HepG2 (cell line): ENCODE results near the gene PSMA7. TPM values are rescaled to one million over a fixed set of nuclear protein-coding genes. Genes with fewer than 3 reads are reported as not detected.

Experiments used
- EED ChIP-seq: sonication (generic); formaldehyde crosslinking; IDR thresholded peaks from 2 replicates; pipeline ENCODE4 v1.5.0; 2020; ENCODE audit warnings: mild to moderate bottlenecking, missing genetic modification reagents
- ETV6 ChIP-seq: sonication (generic); formaldehyde crosslinking; conservative IDR thresholded peaks from 2 replicates; pipeline ENCODE4 v1.4.0; 2020; ENCODE audit warnings: missing genetic modification reagents
- HBP1 ChIP-seq: IDR thresholded peaks from 2 replicates; pipeline ENCODE4 v1.6.1; 2016; ENCODE audit warnings: low read depth, control low read depth
- HNF4G ChIP-seq, 2 experiments: sonication (generic) in 1 of 2; formaldehyde crosslinking in 1 of 2; IDR thresholded peaks; 2 replicates each; pipeline versions ENCODE4 v1.4.0 to v1.6.1; 2011 to 2020; ENCODE audit warnings: borderline replicate concordance in 2 of 2, low read depth in 2 of 2, mild to moderate bottlenecking in 2 of 2, low read length in 1 of 2, missing genetic modification reagents in 1 of 2, moderate library complexity in 1 of 2
- MAFK ChIP-seq, 2 experiments: IDR thresholded peaks in 1 of 2; conservative IDR thresholded peaks in 1 of 2; 2 replicates each; pipeline ENCODE4 v1.6.1; 2011; ENCODE audit warnings: improper control_type of control experiment in 2 of 2, low read length in 2 of 2
- MAX ChIP-seq: IDR thresholded peaks from 2 replicates; pipeline ENCODE4 v1.6.1; 2012; ENCODE audit warnings: inconsistent platforms
- NFYC ChIP-seq: IDR thresholded peaks from 2 replicates; pipeline ENCODE4 v1.6.1; 2016; ENCODE audit warnings: missing genetic modification reagents, missing compliant biosample characterization
- POLR2A ChIP-seq, 2 experiments: IDR thresholded peaks; 2 replicates each; pipeline ENCODE4 v1.6.1; 2011; ENCODE audit warnings: low read depth in 2 of 2, low read length in 2 of 2, mild to moderate bottlenecking in 1 of 2, moderate library complexity in 1 of 2; ENCODE audit not compliant: insufficient read depth in 1 of 2
- RFX5 ChIP-seq: IDR thresholded peaks from 2 replicates; pipeline ENCODE4 v1.6.1; 2011; ENCODE audit warnings: low read depth, low read length, improper control_type of control experiment
- RFXAP ChIP-seq: sonication (generic); formaldehyde crosslinking; IDR thresholded peaks from 2 replicates; pipeline ENCODE4 v1.4.0; 2020; ENCODE audit warnings: missing genetic modification reagents, borderline replicate concordance
- RXRA ChIP-seq: sonication (generic); formaldehyde crosslinking; IDR thresholded peaks from 2 replicates; pipeline ENCODE4 v1.5.1; 2020; ENCODE audit warnings: missing genetic modification reagents
- SALL1 ChIP-seq: sonication (generic); formaldehyde crosslinking; IDR thresholded peaks from 2 replicates; pipeline ENCODE4 v1.8.0; 2022; ENCODE audit warnings: mild to moderate bottlenecking, missing genetic modification reagents
- SMYD3 ChIP-seq: sonication (generic); formaldehyde crosslinking; IDR thresholded peaks from 2 replicates; pipeline ENCODE4 v1.8.1; 2023; ENCODE audit warnings: mild to moderate bottlenecking, missing genetic modification reagents
- TEAD3 ChIP-seq: optimal IDR thresholded peaks from 2 replicates; pipeline ENCODE3; 2016; ENCODE audit warnings: borderline replicate concordance
- YY1 ChIP-seq: IDR thresholded peaks from 2 replicates; pipeline ENCODE4 v1.6.1; 2011; ENCODE audit warnings: low read length, low read depth, moderate library complexity, mild to moderate bottlenecking; ENCODE audit not compliant: insufficient read depth, insufficient replicate concordance
- ZMYM4 ChIP-seq: sonication (generic); formaldehyde crosslinking; IDR thresholded peaks from 2 replicates; pipeline ENCODE4 v1.8.1; 2023; ENCODE audit warnings: mild to moderate bottlenecking, missing genetic modification reagents
- ZNF713 ChIP-seq: sonication (generic); formaldehyde crosslinking; IDR thresholded peaks from 2 replicates; pipeline ENCODE4 v1.4.0; 2020; ENCODE audit warnings: mild to moderate bottlenecking, missing genetic modification reagents
- ZNF788 ChIP-seq: sonication (generic); formaldehyde crosslinking; IDR thresholded peaks from 2 replicates; pipeline ENCODE4 v1.5.0; 2020; ENCODE audit warnings: mild to moderate bottlenecking, missing genetic modification reagents, borderline replicate concordance
- ZSCAN31 ChIP-seq: sonication (generic); formaldehyde crosslinking; IDR thresholded peaks from 2 replicates; pipeline ENCODE4 v1.5.0; 2020; ENCODE audit warnings: low read depth, mild to moderate bottlenecking, missing genetic modification reagents
- polyA plus RNA-seq, 8 experiments: library from polyadenylated mRNA; depleted of rRNA in 3 of 8; stranded (reverse) in 7 of 8; unstranded in 1 of 8; fragments of >200 nt; fragmentation: Illumina TruSeq in 4 of 8; extraction: Trizol in 4 of 8; gene quantifications; 2 replicates each; pipeline versions ENCODE4 v1.2.1 to v1.2.3, GENCODE V29; 2011 to 2016; ENCODE audit warnings: low read depth in 4 of 8, missing spikeins in 1 of 8, mixed read lengths in 1 of 8; ENCODE audit not compliant: insufficient read depth in 1 of 8
- total RNA-seq, 5 experiments: library from RNA; depleted of rRNA; stranded (reverse); fragments of >200 nt; fragmentation: Illumina TruSeq; extraction: Trizol; gene quantifications; 2 replicates each; pipeline ENCODE4 v1.2.3, GENCODE V29; 2016; ENCODE audit warnings: low read depth in 1 of 5
- TF ChIP-seq, protein P1 (sequence below), 2 experiments: sonication (generic) in 1 of 2; formaldehyde crosslinking in 1 of 2; IDR thresholded peaks; 2 replicates each; pipeline versions ENCODE4 v1.4.0 to v1.6.1; 2018 to 2020; ENCODE audit warnings: missing genetic modification reagents in 2 of 2, borderline replicate concordance in 1 of 2, low read depth in 1 of 2, mild to moderate bottlenecking in 1 of 2, missing biosample characterization in 1 of 2
- TF ChIP-seq, protein P2 (sequence below): sonication (generic); formaldehyde crosslinking; IDR thresholded peaks from 2 replicates; pipeline ENCODE4 v1.8.1; 2023; ENCODE audit warnings: mild to moderate bottlenecking, missing genetic modification reagents

Gene PSMA7
- total and polyA plus RNA-seq, 2 of the 13 experiments (the other 11 are each of a cell fraction or from before 2014, with no cell fraction given) = 531 to 631 TPM

DNA sequence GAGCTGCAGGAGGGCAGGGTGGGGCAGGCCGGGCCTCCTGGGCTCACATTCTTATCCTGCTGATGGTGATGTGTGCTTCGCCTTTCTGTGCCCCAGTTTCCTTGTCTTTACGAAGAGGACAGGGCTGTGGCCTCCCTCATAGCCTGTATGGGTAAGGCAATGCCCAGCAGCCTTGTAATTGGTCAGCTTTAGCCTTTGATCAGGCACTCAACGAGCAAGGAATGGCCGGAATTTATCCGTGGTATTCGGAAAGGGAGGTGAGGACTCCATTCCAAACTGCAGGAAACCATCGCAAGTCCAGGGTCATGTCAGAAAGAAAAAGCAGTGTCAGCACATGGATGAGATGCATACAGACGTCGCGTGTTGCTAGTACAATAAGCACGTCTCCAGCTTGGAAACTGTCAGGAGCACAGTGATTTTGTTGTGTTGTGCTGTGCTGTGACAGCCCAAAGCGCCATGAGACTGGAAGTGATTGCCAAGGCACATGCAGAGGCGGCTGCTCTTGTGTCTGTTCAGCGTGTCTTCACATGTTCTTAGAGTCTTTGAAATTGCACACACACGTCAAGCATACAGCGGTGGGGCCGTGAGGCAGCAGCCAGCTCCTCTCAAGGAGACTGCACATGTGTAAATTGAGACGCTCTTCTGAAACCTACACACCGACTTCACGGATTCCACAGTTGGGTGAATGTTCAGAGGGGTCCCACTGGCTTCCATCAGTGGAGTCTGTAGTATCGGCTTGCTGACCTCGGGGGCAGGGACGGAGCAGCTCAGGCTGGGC lies 6.5 kb upstream of the PSMA7 start (continued):
- TF ChIP-seq, protein P1, sequence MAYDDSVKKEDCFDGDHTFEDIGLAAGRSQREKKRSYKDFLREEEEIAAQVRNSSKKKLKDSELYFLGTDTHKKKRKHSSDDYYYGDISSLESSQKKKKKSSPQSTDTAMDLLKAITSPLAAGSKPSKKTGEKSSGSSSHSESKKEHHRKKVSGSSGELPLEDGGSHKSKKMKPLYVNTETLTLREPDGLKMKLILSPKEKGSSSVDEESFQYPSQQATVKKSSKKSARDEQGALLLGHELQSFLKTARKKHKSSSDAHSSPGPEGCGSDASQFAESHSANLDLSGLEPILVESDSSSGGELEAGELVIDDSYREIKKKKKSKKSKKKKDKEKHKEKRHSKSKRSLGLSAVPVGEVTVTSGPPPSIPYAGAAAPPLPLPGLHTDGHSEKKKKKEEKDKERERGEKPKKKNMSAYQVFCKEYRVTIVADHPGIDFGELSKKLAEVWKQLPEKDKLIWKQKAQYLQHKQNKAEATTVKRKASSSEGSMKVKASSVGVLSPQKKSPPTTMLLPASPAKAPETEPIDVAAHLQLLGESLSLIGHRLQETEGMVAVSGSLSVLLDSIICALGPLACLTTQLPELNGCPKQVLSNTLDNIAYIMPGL (CRISPR knock-in tag; IDR thresholded peaks at IDR 0.05; ENCODE audit: borderline replicate concordance in 1 of 2, low read depth in 1 of 2) = peak in 1 of 2 experiments; percentile 43; a peak in 1 of 4 replicates
- TF ChIP-seq ZNF713 (CRISPR knock-in tag) (no peak), SALL1 (CRISPR knock-in tag) (peak; percentile 21; the same call in 1 of the 2 replicates), RFX5 (peak; percentile 80; the same call in 1 of the 2 replicates), EED (CRISPR knock-in tag) (peak; percentile 79; the same call in 1 of the 2 replicates), ZNF788 (CRISPR knock-in tag) (0 out of 2 replicates have a peak, but pooled peaks have one; percentile 22), RFXAP (0 out of 2 replicates have a peak, but pooled peaks have one; percentile 23), HBP1 (CRISPR knock-in tag) (0 out of 2 replicates have a peak, but pooled peaks have one; percentile 10), ZSCAN31 (CRISPR knock-in tag) (0 out of 2 replicates have a peak, but pooled peaks have one; percentile 9), YY1 (peak; percentile 18), ETV6 (no peak), TEAD3 (CRISPR knock-in tag) (peak; percentile 97), MAFK (conservative IDR thresholded peaks at IDR 0.05 in 1 of 2, IDR thresholded peaks at IDR 0.05 in 1 of 2; ENCODE audit: low read length in 2 of 2) (peak; percentile 97 to 99), SMYD3 (CRISPR knock-in tag) (no peak), MAX (peak; percentile 15; the same call in 1 of the 2 replicates), ZMYM4 (peak; percentile 38; the same call in 1 of the 2 replicates), RXRA (peak; percentile 57), NFYC (peak; percentile 59), HNF4G (IDR thresholded peaks at IDR 0.05; ENCODE audit: borderline replicate concordance, low read depth, low read length) (peak; percentile 43; the same call in 1 of the 2 replicates), HNF4G (CRISPR knock-in tag; IDR thresholded peaks at IDR 0.05; ENCODE audit: borderline replicate concordance, low read depth) (no peak), POLR2A (IDR thresholded peaks at IDR 0.05; ENCODE audit: insufficient read depth in 1 of 2, low read depth in 2 of 2, low read length in 2 of 2) (peak in 1 of 2 experiments; percentile 48; a peak in 1 of 4 replicates)
- TF ChIP-seq, protein P2, sequence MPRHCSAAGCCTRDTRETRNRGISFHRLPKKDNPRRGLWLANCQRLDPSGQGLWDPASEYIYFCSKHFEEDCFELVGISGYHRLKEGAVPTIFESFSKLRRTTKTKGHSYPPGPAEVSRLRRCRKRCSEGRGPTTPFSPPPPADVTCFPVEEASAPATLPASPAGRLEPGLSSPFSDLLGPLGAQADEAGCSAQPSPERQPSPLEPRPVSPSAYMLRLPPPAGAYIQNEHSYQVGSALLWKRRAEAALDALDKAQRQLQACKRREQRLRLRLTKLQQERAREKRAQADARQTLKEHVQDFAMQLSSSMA (CRISPR knock-in tag) = 0 out of 2 replicates have a peak, but pooled peaks have one; percentile 62
